Fibroblast of lung (primary cell): ENCODE data around the gene BCL7B. TPM values are rescaled to one million over a fixed set of nuclear protein-coding genes. Genes with fewer than 3 reads are reported as not detected.

Source experiments
- DNase-seq, 2 donors: peaks; one replicate each; pipeline versions ENCODE4 v3.0.0 to v3.0.0-alpha.2; 2010; ENCODE audit warnings: low read depth in 2 of 2
- H2AFZ ChIP-seq: 2 replicates; pipeline ENCODE4 v1.5.1; 2012; ENCODE audit warnings: low read length, control low read depth, inconsistent platforms
- H3K27ac ChIP-seq: 2 replicates; pipeline ENCODE4 v1.5.1; 2011; ENCODE audit warnings: low read length, control low read depth; ENCODE audit not compliant: insufficient read depth
- H3K27me3 ChIP-seq: 2 replicates; pipeline ENCODE4 v1.5.1; 2011; ENCODE audit warnings: mild to moderate bottlenecking, low read length; ENCODE audit not compliant: control insufficient read depth, insufficient read depth
- H3K36me3 ChIP-seq: 2 replicates; pipeline ENCODE4 v1.5.1; 2011; ENCODE audit warnings: low read length; ENCODE audit not compliant: control insufficient read depth, insufficient read depth
- H3K4me1 ChIP-seq: 2 replicates; pipeline ENCODE4 v1.5.1; 2011; ENCODE audit warnings: low read length; ENCODE audit not compliant: control insufficient read depth, insufficient read depth; ENCODE audit errors: extremely low read depth
- H3K4me2 ChIP-seq: 2 replicates; pipeline ENCODE4 v1.5.1; 2011; ENCODE audit warnings: low read length, control low read depth; ENCODE audit not compliant: insufficient read depth; ENCODE audit errors: extremely low read depth
- H3K4me3 ChIP-seq, 4 experiments: fragments of 200-600 bp in 1 of 4; sonication (generic) in 1 of 4; replicated peaks in 1 of 4; 2 replicates each; pipeline ENCODE4 v1.5.1; 2011 to 2016; ENCODE audit warnings: low read length in 4 of 4, low read depth in 3 of 4, mild to moderate bottlenecking in 3 of 4, control low read depth in 2 of 4, inconsistent platforms in 1 of 4, mixed read lengths in 1 of 4; ENCODE audit not compliant: insufficient read depth in 1 of 4; ENCODE audit errors: control extremely low read depth in 1 of 4
- H3K79me2 ChIP-seq: 2 replicates; pipeline ENCODE4 v1.5.1; 2012; ENCODE audit warnings: mild to moderate bottlenecking, low read length, inconsistent platforms; ENCODE audit not compliant: control insufficient read depth, insufficient read depth
- H3K9ac ChIP-seq: 2 replicates; pipeline ENCODE4 v1.5.1; 2011; ENCODE audit warnings: mild to moderate bottlenecking, low read length, control low read depth; ENCODE audit not compliant: insufficient read depth
- H3K9me3 ChIP-seq: 2 replicates; pipeline ENCODE4 v1.5.1; 2012; ENCODE audit warnings: low read depth, low read length; ENCODE audit not compliant: control insufficient read depth, insufficient read depth
- H4K20me1 ChIP-seq: 2 replicates; pipeline ENCODE4 v1.5.1; 2011; ENCODE audit warnings: low read length; ENCODE audit not compliant: control insufficient read depth, insufficient read depth; ENCODE audit errors: extremely low read depth
- EZH2 ChIP-seq: IDR thresholded peaks from 2 replicates; pipeline ENCODE4 v1.5.1; 2012; ENCODE audit warnings: low read length, control low read depth, mild to moderate bottlenecking; ENCODE audit errors: missing control alignments
- polyA plus RNA-seq, 2 donors: library from polyadenylated mRNA; depleted of rRNA in 1 of 2; stranded (reverse) in 1 of 2; unstranded in 1 of 2; fragments of >200 nt; gene quantifications; 2 replicates each; pipeline ENCODE4 v1.2.1, GENCODE V29; 2011 to 2012; ENCODE audit warnings: missing spikeins in 1 of 2
- total RNA-seq: library from RNA; depleted of rRNA; stranded (reverse); fragments of >200 nt; gene quantifications from 2 replicates; pipeline ENCODE4 v1.2.1, GENCODE V29; 2014
- TF ChIP-seq, protein P1 (sequence below), 2 donors: IDR thresholded peaks in 1 of 2; conservative IDR thresholded peaks in 1 of 2; 1 replicate in 1 of 2; 2 replicates in 1 of 2; pipeline ENCODE4 v1.5.1; 2011 to 2012; ENCODE audit warnings: low read length in 2 of 2, control low read depth in 1 of 2, inconsistent platforms in 1 of 2, low read depth in 1 of 2, mild to moderate bottlenecking in 1 of 2

BCL7B gene
- total and polyA plus RNA-seq, 2 donors (not counting 1 experiment from before 2014, with no cell fraction given), result 26.9 to 53.9 TPM

DNA sequence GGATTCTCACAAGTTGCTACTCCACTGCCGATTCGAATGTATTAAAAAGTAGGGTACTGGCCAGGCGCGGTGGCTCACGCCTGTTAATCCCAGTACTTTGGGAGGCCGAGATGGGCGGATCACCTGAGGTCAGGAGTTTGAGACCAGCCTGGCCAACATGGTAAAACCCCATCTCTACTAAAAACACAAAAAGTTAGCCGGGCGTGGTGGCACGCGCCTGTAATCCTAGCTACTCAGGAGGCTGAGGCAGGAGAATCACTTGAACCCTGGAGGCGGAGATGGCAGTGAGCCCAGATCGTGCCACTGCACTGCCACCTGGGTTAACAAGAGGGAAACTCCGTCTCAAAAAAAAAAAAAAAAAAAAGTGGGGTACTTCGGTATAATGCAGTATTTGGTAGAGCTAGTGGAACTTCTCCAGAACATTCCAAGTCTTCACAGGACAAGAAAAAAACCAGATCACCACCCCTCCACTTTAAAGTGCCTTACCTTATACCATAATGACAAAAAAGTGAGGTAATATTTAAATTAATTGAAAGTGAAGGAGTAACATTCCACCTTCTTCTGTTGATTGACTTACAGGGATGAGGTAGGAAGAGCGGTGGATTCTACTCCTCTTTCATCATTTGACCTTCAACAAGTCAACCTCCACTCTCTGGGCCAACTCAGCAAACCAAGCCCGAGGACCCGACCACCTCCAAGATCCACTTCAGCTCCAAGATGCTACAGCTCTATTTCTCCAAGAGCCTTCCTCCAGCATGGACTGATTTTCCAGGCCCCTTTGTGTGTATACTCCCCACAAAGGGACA is 37.4 kb downstream of the BCL7B start:
- Histone ChIP-seq H3K27ac (peak overlapping the region; percentile 74), H3K27me3 (no peaks in the 10 kb centered on the region), H3K79me2 (peaks cover 63% of the 10 kb centered on the region), H3K4me1 (no peaks in the 10 kb centered on the region), H3K4me2 (peak overlapping the region; percentile 95), H4K20me1 (peaks cover 2% of the 10 kb centered on the region), H3K9me3 (no peaks in the 10 kb centered on the region), H3K36me3 (peaks cover 2% of the 10 kb centered on the region), H3K9ac (peak overlapping the region; percentile 32), H3K4me3 (peak overlapping the region; percentile 60 to 91 (median 78)), H2AFZ (no peak overlapping the region)
- TF ChIP-seq, protein P1, sequence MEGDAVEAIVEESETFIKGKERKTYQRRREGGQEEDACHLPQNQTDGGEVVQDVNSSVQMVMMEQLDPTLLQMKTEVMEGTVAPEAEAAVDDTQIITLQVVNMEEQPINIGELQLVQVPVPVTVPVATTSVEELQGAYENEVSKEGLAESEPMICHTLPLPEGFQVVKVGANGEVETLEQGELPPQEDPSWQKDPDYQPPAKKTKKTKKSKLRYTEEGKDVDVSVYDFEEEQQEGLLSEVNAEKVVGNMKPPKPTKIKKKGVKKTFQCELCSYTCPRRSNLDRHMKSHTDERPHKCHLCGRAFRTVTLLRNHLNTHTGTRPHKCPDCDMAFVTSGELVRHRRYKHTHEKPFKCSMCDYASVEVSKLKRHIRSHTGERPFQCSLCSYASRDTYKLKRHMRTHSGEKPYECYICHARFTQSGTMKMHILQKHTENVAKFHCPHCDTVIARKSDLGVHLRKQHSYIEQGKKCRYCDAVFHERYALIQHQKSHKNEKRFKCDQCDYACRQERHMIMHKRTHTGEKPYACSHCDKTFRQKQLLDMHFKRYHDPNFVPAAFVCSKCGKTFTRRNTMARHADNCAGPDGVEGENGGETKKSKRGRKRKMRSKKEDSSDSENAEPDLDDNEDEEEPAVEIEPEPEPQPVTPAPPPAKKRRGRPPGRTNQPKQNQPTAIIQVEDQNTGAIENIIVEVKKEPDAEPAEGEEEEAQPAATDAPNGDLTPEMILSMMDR (conservative IDR thresholded peaks at IDR 0.05 in 1 of 2, IDR thresholded peaks at IDR 0.05 in 1 of 2; ENCODE audit: low read depth in 1 of 2, low read length in 2 of 2), result no peak
- no peak for TF ChIP-seq EZH2
- DNase-seq, result peak in 1 of 2 donors; percentile 11

DNA sequence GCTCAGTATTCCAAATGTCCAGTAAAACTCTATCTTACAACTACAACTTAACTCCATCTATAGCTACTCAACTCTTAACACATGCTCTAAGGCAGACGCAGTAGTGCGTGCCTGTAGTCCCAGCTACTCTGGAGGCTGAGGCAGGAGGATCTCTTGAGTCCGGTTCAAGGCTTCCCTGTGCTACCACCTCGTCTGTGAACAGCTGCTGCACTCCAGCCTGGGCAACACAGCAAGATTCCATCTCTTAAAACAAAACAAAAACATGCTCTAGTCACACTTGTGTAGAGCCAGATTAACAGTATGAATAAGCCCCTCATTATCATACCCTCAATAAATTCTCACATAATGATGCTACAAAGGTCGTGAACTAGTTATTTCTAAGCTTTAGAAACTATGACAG is 39.0 kb downstream of the BCL7B start:
- H3K36me3 ChIP-seq, result peaks cover 2% of the 10 kb centered on the region
- no peaks in the 10 kb centered on the region for H3K27me3 ChIP-seq
- H3K9me3 ChIP-seq, result no peaks in the 10 kb centered on the region
- no peaks in the 10 kb centered on the region for H3K4me1 ChIP-seq
- no peak for TF ChIP-seq EZH2
- TF ChIP-seq, protein P1 (conservative IDR thresholded peaks at IDR 0.05 in 1 of 2, IDR thresholded peaks at IDR 0.05 in 1 of 2; ENCODE audit: low read depth in 1 of 2, low read length in 2 of 2), result no peak
- H3K4me3 ChIP-seq, result peak overlapping the region; percentile 31 to 91 (median 74)
- DNase-seq, result no peak
- H3K27ac ChIP-seq, result no peak overlapping the region
- H3K9ac ChIP-seq, result no peak overlapping the region
- H3K4me2 ChIP-seq, result peak overlapping the region; percentile 20
- H2AFZ ChIP-seq, result no peak overlapping the region
- peaks cover 2% of the 10 kb centered on the region for H4K20me1 ChIP-seq
- peaks cover 79% of the 10 kb centered on the region for H3K79me2 ChIP-seq

DNA sequence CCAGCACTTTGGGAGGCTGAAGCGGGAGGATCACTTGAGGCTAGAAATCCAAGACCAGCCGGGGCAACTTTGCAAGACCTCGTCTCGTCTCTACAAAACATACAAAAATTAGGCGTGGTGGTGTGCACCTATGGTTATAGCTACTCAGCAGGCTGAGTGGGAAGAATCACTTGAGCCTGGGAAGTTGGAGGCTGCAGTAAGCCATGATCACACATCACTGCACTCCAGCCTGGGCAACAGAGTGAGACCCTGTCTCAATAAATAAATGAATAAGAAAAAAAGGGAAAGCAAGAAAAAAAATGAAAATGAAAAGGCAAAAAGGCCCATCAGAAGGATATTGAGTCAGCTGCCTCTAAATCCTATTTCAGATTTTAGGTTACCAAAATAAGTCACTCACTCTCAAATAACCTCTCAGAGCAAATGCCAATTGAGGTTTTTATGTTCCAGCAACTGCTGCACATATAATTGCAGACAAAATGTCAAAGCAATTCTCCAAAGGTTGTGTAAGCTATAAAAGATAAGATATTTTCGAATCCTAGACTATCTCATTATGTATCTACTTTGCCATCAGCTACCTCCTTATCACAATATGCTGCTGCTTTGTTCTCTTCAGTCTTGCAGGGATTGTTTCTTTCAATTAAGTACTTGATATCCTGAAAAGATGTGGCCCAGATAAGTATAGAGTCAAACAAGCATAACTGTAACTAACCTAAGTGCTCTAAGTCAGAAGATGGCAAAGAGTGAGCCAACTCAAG is 40.1 kb downstream of the BCL7B start:
- Histone ChIP-seq H3K36me3 (peaks cover 2% of the 10 kb centered on the region), H4K20me1 (peaks cover 2% of the 10 kb centered on the region), H3K4me1 (no peaks in the 10 kb centered on the region)

More for the DNA sequence above, 40.1 kb downstream of the BCL7B start:
- TF ChIP-seq, protein P1 (conservative IDR thresholded peaks at IDR 0.05 in 1 of 2, IDR thresholded peaks at IDR 0.05 in 1 of 2; ENCODE audit: low read depth in 1 of 2, low read length in 2 of 2), result no peak
- no peak for TF ChIP-seq EZH2
- no peak overlapping the region for H3K4me2 ChIP-seq
- H3K27ac ChIP-seq, result no peak overlapping the region
- no peak overlapping the region for H2AFZ ChIP-seq
- no peak overlapping the region for H3K4me3 ChIP-seq
- H3K9ac ChIP-seq, result no peak overlapping the region
- no peak for DNase-seq
- no peaks in the 10 kb centered on the region for H3K9me3 ChIP-seq
- H3K79me2 ChIP-seq, result peaks cover 89% of the 10 kb centered on the region
- H3K27me3 ChIP-seq, result no peaks in the 10 kb centered on the region
